Gastroesophageal sphincter (tissue), 4 donors: ENCODE results near the gene PRKN. TPM values are rescaled to one million over a fixed set of nuclear protein-coding genes. Genes with fewer than 3 reads are reported as not detected.
"Not testable (repeated sequence)": the region's sequence is repeated elsewhere in the genome, so short reads cannot be mapped to it uniquely, and the experiment has no call there.

Experiments
- ATAC-seq: fragments of 150-250 bp; one replicate; pipeline ENCODE4 v1.9.1; 2016; ENCODE audit warnings: mild to moderate bottlenecking, moderate library complexity
- H3K27ac ChIP-seq, 4 donors: fragments of 200-600 bp; sonication (generic) in 3 of 4; 1 replicate in 3 of 4; 2 replicates in 1 of 4; pipeline ENCODE4 v1.5.1; 2016 to 2019
- H3K27me3 ChIP-seq: fragments of 200-600 bp; sonication (generic); one replicate; pipeline ENCODE4 v1.5.1; 2019
- H3K36me3 ChIP-seq, 2 donors: fragments of 200-600 bp; sonication (generic); one replicate each; pipeline ENCODE4 v1.5.1; 2019; ENCODE audit warnings: control low read depth in 1 of 2
- H3K4me1 ChIP-seq, 3 donors: fragments of 200-600 bp; sonication (generic); 1 replicate in 2 of 3; 2 replicates in 1 of 3; pipeline ENCODE4 v1.5.1; 2016 to 2019; ENCODE audit warnings: control low read depth in 2 of 3
- H3K4me3 ChIP-seq, 2 donors: fragments of 200-600 bp; sonication (generic); one replicate each; pipeline ENCODE4 v1.5.1; 2019; ENCODE audit warnings: mild to moderate bottlenecking in 1 of 2, moderate library complexity in 1 of 2
- H3K9me3 ChIP-seq, 3 donors: fragments of 200-600 bp; sonication (generic); one replicate each; pipeline ENCODE4 v1.5.1; 2017 to 2019; ENCODE audit warnings: control low read depth in 2 of 3
- CTCF ChIP-seq, 4 experiments: fragments of 200-600 bp in 2 of 4; fragments of 450-650 bp in 2 of 4; sonication (generic) in 1 of 4; IDR thresholded peaks; one replicate each; pipeline ENCODE4 v1.5.1; 2017 to 2019; ENCODE audit warnings: antibody characterized with exemption in 4 of 4, mild to moderate bottlenecking in 2 of 4, moderate library complexity in 2 of 4
- EP300 ChIP-seq: sonication (generic); formaldehyde crosslinking; IDR thresholded peaks from one replicate; pipeline ENCODE4 v1.6.1; 2017; ENCODE audit warnings: antibody characterized with exemption, mild to moderate bottlenecking
- POLR2A ChIP-seq, 2 donors: fragments of 450-650 bp; IDR thresholded peaks; one replicate each; pipeline ENCODE4 v1.6.1; 2017; ENCODE audit warnings: antibody characterized with exemption in 2 of 2, mild to moderate bottlenecking in 2 of 2, moderate library complexity in 1 of 2
- POLR2AphosphoS5 ChIP-seq: sonication (generic); formaldehyde crosslinking; IDR thresholded peaks from one replicate; pipeline ENCODE4 v1.6.1; 2017; ENCODE audit warnings: antibody characterized with exemption
- WGBS, 2 donors: methylation state at CpG; one replicate each; pipeline ENCODE4 v1.1.5; 2018; ENCODE audit warnings: low coverage in 1 of 2; 5-methylcytosine and 5-hydroxymethylcytosine counted together
- total RNA-seq, 4 donors: library from RNA; depleted of rRNA; stranded (reverse); fragments of >200 nt; gene quantifications; one replicate each; pipeline ENCODE4 v1.1.0, GENCODE V29; 2016

PRKN gene
- total RNA-seq, 4 donors from 2014 or later: 8.4 to 58.6 (median 25.8) TPM

GRCh38 chr6:161316531-161316930 lies 1411.0 kb downstream of the PRKN start:
- no peak overlapping the region for H3K4me3 ChIP-seq
- no peaks in the 10 kb centered on the region for H3K27me3 ChIP-seq
- TF ChIP-seq POLR2AphosphoS5 (no peak), CTCF (IDR thresholded peaks at IDR 0.05) (no peak), EP300 (no peak), POLR2A (IDR thresholded peaks at IDR 0.05) (no peak)
- H3K9me3 ChIP-seq: peaks cover 0 to 14% (median 0%) of the 10 kb centered on the region in 3 donors
- H3K36me3 ChIP-seq: no peaks in the 10 kb centered on the region
- ATAC-seq: no peak
- 95 to 97% methylated on average over 3 of the region's 3 CpGs for WGBS, 2 donors
- H3K27ac ChIP-seq: no peak overlapping the region
- no peaks in the 10 kb centered on the region for H3K4me1 ChIP-seq

- H3K36me3 ChIP-seq, H3K4me1 ChIP-seq, H3K27ac ChIP-seq, ATAC-seq, H3K27me3 ChIP-seq, H3K4me3 ChIP-seq: not testable (repeated sequence)
- WGBS, 2 donors: 84 to 89% methylated on average over 13 to 15 of the region's 15 CpGs
- peaks cover 0 to 14% (median 0%) of the 10 kb centered on the region in 3 donors for H3K9me3 ChIP-seq
Observed at GRCh38 chr6:161315246-161315917, 1412.2 kb downstream of the PRKN start.

GRCh38 chr6:161314541-161315245 lies 1412.9 kb downstream of the PRKN start:
- H3K9me3 ChIP-seq: peaks cover 0 to 14% (median 0%) of the 10 kb centered on the region in 3 donors
- H3K4me1 ChIP-seq, H3K4me3 ChIP-seq, H3K36me3 ChIP-seq, H3K27ac ChIP-seq, H3K27me3 ChIP-seq, ATAC-seq: not testable (repeated sequence)
- 93 to 100% methylated on average over 6 to 19 of the region's 20 CpGs for WGBS, 2 donors

- no peak overlapping the region for H3K27ac ChIP-seq
- ATAC-seq: no peak
- peaks cover 0 to 14% (median 0%) of the 10 kb centered on the region in 3 donors for H3K9me3 ChIP-seq
- TF ChIP-seq POLR2AphosphoS5 (no peak), EP300 (no peak), POLR2A (IDR thresholded peaks at IDR 0.05) (no peak), CTCF (IDR thresholded peaks at IDR 0.05) (no peak)
- WGBS, 2 donors: 84 to 100% methylated on average over 1 to 6 of the region's 6 CpGs
- H3K27me3 ChIP-seq: no peaks in the 10 kb centered on the region
- no peaks in the 10 kb centered on the region for H3K36me3 ChIP-seq
- no peak overlapping the region for H3K4me3 ChIP-seq
- no peaks in the 10 kb centered on the region for H3K4me1 ChIP-seq
Observed at GRCh38 chr6:161313940-161314509, 1413.5 kb downstream of the PRKN start.

- H3K4me1 ChIP-seq, H3K27me3 ChIP-seq, ATAC-seq, H3K36me3 ChIP-seq, H3K4me3 ChIP-seq, H3K27ac ChIP-seq: not testable (repeated sequence)
- H3K9me3 ChIP-seq: peaks cover 0 to 14% (median 0%) of the 10 kb centered on the region in 3 donors
- WGBS, 2 donors: 73 to 75% methylated on average over 3 of the region's 3 CpGs
Observed at GRCh38 chr6:161313475-161313874, 1414.1 kb downstream of the PRKN start.

- H3K4me3 ChIP-seq, H3K9me3 ChIP-seq, H3K27me3 ChIP-seq, ATAC-seq, H3K27ac ChIP-seq, H3K4me1 ChIP-seq, H3K36me3 ChIP-seq: not testable (repeated sequence)
- 94 to 95% methylated on average over 4 to 7 of the region's 7 CpGs for WGBS, 2 donors
Observed at GRCh38 chr6:161309774-161310173, 1417.8 kb downstream of the PRKN start.
